Right ventricle myocardium inferior (tissue), 1 donor: ENCODE measurements around the gene ZDHHC3. TPM values are rescaled to one million over a fixed set of nuclear protein-coding genes. Genes with fewer than 3 reads are reported as not detected.
"Not testable (repeated sequence)": the region's sequence is repeated elsewhere in the genome, so short reads cannot be mapped to it uniquely, and the experiment has no call there.

Experiments
- ATAC-seq: fragments of 200-7000 bp; cut with Tn5 transposase; one replicate; pipeline ENCODE4 v1.9.1; 2020; ENCODE audit warnings: mild to moderate bottlenecking, moderate library complexity
- DNase-seq: peaks from one replicate; pipeline ENCODE4 v3.0.0; 2021; ENCODE audit errors: missing footprints
- intact Hi-C: fragments of 100-400 bp; cut with DNase I; formaldehyde crosslinking; loops from one replicate; pipeline ENCODE4 v1.11.0; 2022
- total RNA-seq: library from RNA; stranded (reverse); fragmentation: NEBNext Ultra II Directional; extraction: Animal tissue kit (Norgen Biotek cat#: 25700); gene quantifications from one replicate; pipeline ENCODE4 v1.2.1, GENCODE V29; 2021
- donor health status: DM: no; HTN: yes; CAD: no; lungs with severe emphysema.

Gene ZDHHC3
- total RNA-seq, 1 donor from 2014 or later, result 35.8 TPM

- intact Hi-C loops, result no loop called here
- DNase-seq (no peak), ATAC-seq (no peak)
Measured at GRCh38 chr3:44970926-44971490, 5.0 kb downstream of the ZDHHC3 start.

- no peak for ATAC-seq
- no peak for DNase-seq
- intact Hi-C loops, result no loop called here
Measured at GRCh38 chr3:44969828-44970179, 6.2 kb downstream of the ZDHHC3 start.

- DNase-seq, result no peak
- no peak for ATAC-seq
- intact Hi-C loops, result no loop called here
Measured at GRCh38 chr3:44969154-44969827, 6.7 kb downstream of the ZDHHC3 start.

GRCh38 chr3:44968447-44968858, 7.5 kb downstream of the ZDHHC3 start:
- no peak for ATAC-seq
- no peak for DNase-seq
- intact Hi-C loops, result no loop called here

GRCh38 chr3:44966795-44967278, 9.1 kb downstream of the ZDHHC3 start:
- intact Hi-C loops, result no loop called here
- ATAC-seq (no peak), DNase-seq (no peak)

- DNase-seq (no peak), ATAC-seq (no peak)
- intact Hi-C loops, result no loop called here
Measured at GRCh38 chr3:44965165-44965564, 10.8 kb downstream of the ZDHHC3 start.

- DNase-seq, result no peak
- intact Hi-C loops, result no loop called here
- no peak for ATAC-seq
Measured at GRCh38 chr3:44963571-44964325, 12.2 kb downstream of the ZDHHC3 start.

- DNase-seq (no peak), ATAC-seq (no peak)
- intact Hi-C loops, result no loop called here
Measured at GRCh38 chr3:44962621-44963393, 13.2 kb downstream of the ZDHHC3 start.

GRCh38 chr3:44961888-44962287, 14.1 kb downstream of the ZDHHC3 start:
- DNase-seq (no peak), ATAC-seq (no peak)
- intact Hi-C loops, result no loop called here

- intact Hi-C loops, result no loop called here
- ATAC-seq (no peak), DNase-seq (no peak)
Measured at GRCh38 chr3:44960387-44961026, 15.5 kb downstream of the ZDHHC3 start.

GRCh38 chr3:44958386-44958785, 17.6 kb downstream of the ZDHHC3 start:
- intact Hi-C loops, result no loop called here
- DNase-seq, result no peak
- no peak for ATAC-seq

GRCh38 chr3:44957986-44958385, 18.0 kb downstream of the ZDHHC3 start:
- DNase-seq (no peak), ATAC-seq (no peak)
- intact Hi-C loops, result no loop called here

- intact Hi-C loops, result no loop called here
- DNase-seq, result no peak
- no peak for ATAC-seq
Measured at GRCh38 chr3:44955917-44956316, 20.1 kb downstream of the ZDHHC3 start.

GRCh38 chr3:44954962-44955361, 21.0 kb downstream of the ZDHHC3 start:
- intact Hi-C loops, result no loop called here
- no peak for ATAC-seq
- DNase-seq, result no peak

GRCh38 chr3:44954304-44954703, 21.7 kb downstream of the ZDHHC3 start:
- no peak for ATAC-seq
- no peak for DNase-seq
- intact Hi-C loops, result no loop called here

- ATAC-seq (no peak), DNase-seq (no peak)
Measured at GRCh38 chr3:44952689-44953088, 23.3 kb downstream of the ZDHHC3 start.

GRCh38 chr3:44950275-44950734, 25.7 kb downstream of the ZDHHC3 start:
- ATAC-seq (no peak), DNase-seq (no peak)
- intact Hi-C loops, result no loop called here

More at GRCh38 chr3:44952689-44953088, 23.3 kb downstream of the ZDHHC3 start:
- intact Hi-C loops, result no loop called here

- intact Hi-C loops, ATAC-seq, DNase-seq: not testable (repeated sequence)
Measured at GRCh38 chr3:44949770-44950169, 26.2 kb downstream of the ZDHHC3 start.

GRCh38 chr3:44948239-44948638, 27.7 kb downstream of the ZDHHC3 start:
- intact Hi-C loops, result no loop called here
- ATAC-seq (no peak), DNase-seq (no peak)
